SU-DHL-6 (cell line): Measurements from ENCODE around the gene UBE3B.

Experiments used
- EZH2phosphoT487 ChIP-seq: fragments of 200-600 bp; sonication (generic), shearing (Covaris generic); conservative IDR thresholded peaks from 2 replicates; pipeline ENCODE4 v1.6.1; 2018; ENCODE audit warnings: mild to moderate bottlenecking, antibody characterized with exemption, low read length, moderate library complexity, mixed read lengths
- TF ChIP-seq, protein P1 (sequence below): fragments of 200-600 bp; sonication (generic); IDR thresholded peaks from one replicate; pipeline ENCODE4 v1.5.1; 2017; ENCODE audit warnings: antibody characterized with exemption, mild to moderate bottlenecking, low read length, moderate library complexity; ENCODE audit not compliant: insufficient read depth, poor library complexity, severe bottlenecking

DNA sequence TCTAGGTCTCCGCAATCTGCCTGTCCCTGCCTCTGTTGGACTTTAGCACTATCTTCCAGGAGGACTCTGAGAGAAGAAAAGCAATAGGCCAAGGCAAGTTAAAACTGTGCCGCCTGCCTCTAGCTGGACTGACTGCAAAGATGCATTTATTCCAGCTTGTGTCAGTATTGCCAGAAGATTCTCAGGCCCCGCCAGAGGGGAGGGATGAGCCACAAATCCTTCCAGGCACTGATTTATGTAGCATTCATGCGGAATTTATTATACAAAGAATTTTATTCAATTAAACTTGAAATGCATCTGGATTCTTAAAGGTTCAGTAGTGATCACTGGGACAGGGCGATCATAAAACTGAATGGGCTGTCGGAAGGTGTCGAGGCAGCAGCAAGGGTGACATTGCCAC is 76.0 kb downstream of the UBE3B start:
- TF ChIP-seq, protein P1, sequence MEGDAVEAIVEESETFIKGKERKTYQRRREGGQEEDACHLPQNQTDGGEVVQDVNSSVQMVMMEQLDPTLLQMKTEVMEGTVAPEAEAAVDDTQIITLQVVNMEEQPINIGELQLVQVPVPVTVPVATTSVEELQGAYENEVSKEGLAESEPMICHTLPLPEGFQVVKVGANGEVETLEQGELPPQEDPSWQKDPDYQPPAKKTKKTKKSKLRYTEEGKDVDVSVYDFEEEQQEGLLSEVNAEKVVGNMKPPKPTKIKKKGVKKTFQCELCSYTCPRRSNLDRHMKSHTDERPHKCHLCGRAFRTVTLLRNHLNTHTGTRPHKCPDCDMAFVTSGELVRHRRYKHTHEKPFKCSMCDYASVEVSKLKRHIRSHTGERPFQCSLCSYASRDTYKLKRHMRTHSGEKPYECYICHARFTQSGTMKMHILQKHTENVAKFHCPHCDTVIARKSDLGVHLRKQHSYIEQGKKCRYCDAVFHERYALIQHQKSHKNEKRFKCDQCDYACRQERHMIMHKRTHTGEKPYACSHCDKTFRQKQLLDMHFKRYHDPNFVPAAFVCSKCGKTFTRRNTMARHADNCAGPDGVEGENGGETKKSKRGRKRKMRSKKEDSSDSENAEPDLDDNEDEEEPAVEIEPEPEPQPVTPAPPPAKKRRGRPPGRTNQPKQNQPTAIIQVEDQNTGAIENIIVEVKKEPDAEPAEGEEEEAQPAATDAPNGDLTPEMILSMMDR: no peak
- no peak for TF ChIP-seq EZH2phosphoT487
